ENCODE data around the gene CHCHD1.
"Not testable (repeated sequence)": the region's sequence is repeated elsewhere in the genome, so short reads cannot be mapped to it uniquely, and the experiment has no call there.

CHCHD1 gene

GRCh38 chr10:73790886-73791625 lies 9.2 kb downstream of the CHCHD1 start:
- DNase-seq (ENCODE audit: insufficient read length, low spot score) (no peak), FAIRE-seq (no peak)

- no peak for DNase-seq (ENCODE audit: insufficient read length, low spot score)
- no peak for FAIRE-seq
Measured at GRCh38 chr10:73791871-73792400, 10.1 kb downstream of the CHCHD1 start.

GRCh38 chr10:73793456-73793855 lies 11.6 kb downstream of the CHCHD1 start:
- DNase-seq (ENCODE audit: insufficient read length, low spot score) = no peak
- no peak for FAIRE-seq

GRCh38 chr10:73795491-73795890 lies 13.6 kb downstream of the CHCHD1 start:
- DNase-seq (ENCODE audit: insufficient read length, low spot score); FAIRE-seq: not testable (repeated sequence)

GRCh38 chr10:73796035-73796434 lies 14.2 kb downstream of the CHCHD1 start:
- not testable (repeated sequence) for FAIRE-seq; DNase-seq (ENCODE audit: insufficient read length, low spot score)

GRCh38 chr10:73796766-73797165 lies 14.9 kb downstream of the CHCHD1 start:
- DNase-seq (ENCODE audit: insufficient read length, low spot score) = no peak
- FAIRE-seq = no peak

- DNase-seq (ENCODE audit: insufficient read length, low spot score) (no peak), FAIRE-seq (no peak)
Measured at GRCh38 chr10:73797324-73798025, 15.6 kb downstream of the CHCHD1 start.

- FAIRE-seq = no peak
Measured at GRCh38 chr10:73798087-73798486, 16.2 kb downstream of the CHCHD1 start.

GRCh38 chr10:73798927-73799560 lies 17.2 kb downstream of the CHCHD1 start:
- no peak for FAIRE-seq
- no peak for DNase-seq (ENCODE audit: insufficient read length, low spot score)

More at GRCh38 chr10:73798087-73798486, 16.2 kb downstream of the CHCHD1 start:
- DNase-seq (ENCODE audit: insufficient read length, low spot score) = no peak

GRCh38 chr10:73799899-73800559 lies 18.2 kb downstream of the CHCHD1 start:
- DNase-seq (ENCODE audit: insufficient read length, low spot score) = no peak
- no peak for FAIRE-seq

GRCh38 chr10:73800560-73801252 lies 18.9 kb downstream of the CHCHD1 start:
- FAIRE-seq (no peak), DNase-seq (ENCODE audit: insufficient read length, low spot score) (no peak)

- no peak for DNase-seq (ENCODE audit: insufficient read length, low spot score)
- FAIRE-seq = no peak
Measured at GRCh38 chr10:73801253-73801590, 19.4 kb downstream of the CHCHD1 start.

GRCh38 chr10:73802276-73802991 lies 20.6 kb downstream of the CHCHD1 start:
- DNase-seq (ENCODE audit: insufficient read length, low spot score) = no peak
- FAIRE-seq = no peak

GRCh38 chr10:73803680-73804286 lies 21.9 kb downstream of the CHCHD1 start:
- no peak for DNase-seq (ENCODE audit: insufficient read length, low spot score)
- FAIRE-seq = peak; percentile 83

- DNase-seq (ENCODE audit: insufficient read length, low spot score) (no peak), FAIRE-seq (no peak)
Measured at GRCh38 chr10:73806176-73806950, 24.5 kb downstream of the CHCHD1 start.

- no peak for FAIRE-seq
Measured at GRCh38 chr10:73807471-73807870, 25.6 kb downstream of the CHCHD1 start.

GRCh38 chr10:73808021-73808815 lies 26.4 kb downstream of the CHCHD1 start:
- FAIRE-seq (no peak), DNase-seq (ENCODE audit: insufficient read length, low spot score) (no peak)

More at GRCh38 chr10:73807471-73807870, 25.6 kb downstream of the CHCHD1 start:
- DNase-seq (ENCODE audit: insufficient read length, low spot score) = no peak

Measured in GM19239 (cell line).